ENCODE data around the gene TRIM72.
"Not testable (repeated sequence)": the region's sequence is repeated elsewhere in the genome, so short reads cannot be mapped to it uniquely, and the experiment has no call there.

TRIM72 gene

DNA sequence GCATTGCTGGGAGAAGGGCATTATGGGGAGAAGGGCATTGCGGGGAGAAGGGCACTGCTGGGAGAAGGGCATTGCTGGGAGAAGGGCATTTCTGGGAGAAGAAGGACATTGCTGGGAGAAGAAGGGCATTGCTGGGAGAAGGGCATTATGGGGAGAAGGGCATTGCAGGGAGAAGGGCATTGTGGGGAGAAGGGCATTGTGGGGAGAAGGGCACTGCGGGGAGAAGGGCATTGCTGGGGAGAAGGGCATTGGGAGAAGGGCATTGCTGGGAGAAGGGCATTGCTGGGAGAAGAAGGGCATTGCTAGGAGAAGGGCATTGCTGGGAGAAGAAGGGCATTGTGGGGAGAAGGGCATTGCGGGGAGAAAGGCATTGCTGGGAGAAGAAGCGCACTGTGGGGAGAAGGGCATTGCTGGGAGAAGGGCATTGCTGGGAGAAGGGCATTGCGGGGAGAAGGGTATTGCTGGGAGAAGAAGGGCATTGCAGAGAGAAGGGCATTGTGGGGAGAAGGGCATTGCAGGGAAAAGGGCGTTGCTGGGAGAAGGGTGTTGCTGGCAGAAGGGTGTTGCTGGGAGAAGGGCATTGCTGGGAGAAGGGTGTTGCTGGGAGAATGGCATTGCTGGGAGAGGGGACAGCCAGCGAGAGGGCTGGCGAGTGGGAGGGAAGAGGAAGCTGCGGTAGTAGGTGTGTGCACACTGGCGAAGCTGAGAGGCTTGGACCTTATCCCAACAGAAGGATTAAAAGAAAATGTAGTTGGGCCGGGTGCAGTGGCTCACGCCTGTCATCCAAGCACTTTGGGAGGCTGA is 7.6 kb downstream of the TRIM72 start:
- no peaks in the 10 kb centered on the region for H3K36me3 ChIP-seq (ENCODE audit: control insufficient read depth, low read depth, low read length)
- H3K27ac ChIP-seq (ENCODE audit: low read length), result no peak overlapping the region
- H3K9ac ChIP-seq (ENCODE audit: low read length), result no peak overlapping the region
- H3K9me3 ChIP-seq (ENCODE audit: control insufficient read depth, low read depth, low read length), result no peaks in the 10 kb centered on the region
- H3K4me1 ChIP-seq (ENCODE audit: control insufficient read depth, low read depth, low read length), result peaks cover 4% of the 10 kb centered on the region
- H3K27me3 ChIP-seq (ENCODE audit: control insufficient read depth, insufficient read depth, low read length), result peaks cover 15% of the 10 kb centered on the region
- H3K4me3 ChIP-seq (ENCODE audit: low read length), result no peak overlapping the region

DNA sequence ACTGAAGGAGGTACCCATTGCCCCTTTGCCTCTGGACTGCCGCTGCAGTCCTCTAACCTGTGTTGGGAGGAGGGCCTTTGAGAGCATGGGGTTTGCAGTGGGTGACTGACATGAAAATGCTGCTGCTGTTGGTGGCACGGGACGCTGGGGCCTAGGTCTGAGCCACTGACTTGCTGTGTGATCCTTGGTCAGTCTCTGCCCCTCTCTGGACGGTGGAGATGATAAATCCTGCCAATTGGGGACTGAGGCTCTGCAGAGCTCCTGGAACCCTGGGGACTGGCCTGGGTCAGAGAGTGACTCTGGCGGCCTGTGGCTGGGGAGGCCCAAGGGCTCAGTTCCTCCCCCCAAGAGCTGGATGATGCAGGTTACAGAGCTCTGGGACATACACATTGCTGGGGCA is 9.1 kb downstream of the TRIM72 start:
- no peaks in the 10 kb centered on the region for H3K36me3 ChIP-seq (ENCODE audit: control insufficient read depth, low read depth, low read length)
- no peaks in the 10 kb centered on the region for H3K4me1 ChIP-seq (ENCODE audit: control insufficient read depth, low read depth, low read length)
- H3K4me3 ChIP-seq (ENCODE audit: low read length), result no peak overlapping the region
- no peaks in the 10 kb centered on the region for H3K27me3 ChIP-seq (ENCODE audit: control insufficient read depth, insufficient read depth, low read length)
- no peak overlapping the region for H3K9ac ChIP-seq (ENCODE audit: low read length)
- H3K27ac ChIP-seq (ENCODE audit: low read length), result no peak overlapping the region
- no peaks in the 10 kb centered on the region for H3K9me3 ChIP-seq (ENCODE audit: control insufficient read depth, low read depth, low read length)

- Histone ChIP-seq H3K9ac (ENCODE audit: low read length) (no peak overlapping the region), H3K36me3 (ENCODE audit: control insufficient read depth, low read depth, low read length) (no peaks in the 10 kb centered on the region), H3K27ac (ENCODE audit: low read length) (no peak overlapping the region), H3K9me3 (ENCODE audit: control insufficient read depth, low read depth, low read length) (no peaks in the 10 kb centered on the region), H3K27me3 (ENCODE audit: control insufficient read depth, insufficient read depth, low read length) (no peaks in the 10 kb centered on the region), H3K4me3 (ENCODE audit: low read length) (no peak overlapping the region), H3K4me1 (ENCODE audit: control insufficient read depth, low read depth, low read length) (no peaks in the 10 kb centered on the region)
Observed at GRCh38 chr16:31224092-31224955, 10.4 kb downstream of the TRIM72 start.

DNA sequence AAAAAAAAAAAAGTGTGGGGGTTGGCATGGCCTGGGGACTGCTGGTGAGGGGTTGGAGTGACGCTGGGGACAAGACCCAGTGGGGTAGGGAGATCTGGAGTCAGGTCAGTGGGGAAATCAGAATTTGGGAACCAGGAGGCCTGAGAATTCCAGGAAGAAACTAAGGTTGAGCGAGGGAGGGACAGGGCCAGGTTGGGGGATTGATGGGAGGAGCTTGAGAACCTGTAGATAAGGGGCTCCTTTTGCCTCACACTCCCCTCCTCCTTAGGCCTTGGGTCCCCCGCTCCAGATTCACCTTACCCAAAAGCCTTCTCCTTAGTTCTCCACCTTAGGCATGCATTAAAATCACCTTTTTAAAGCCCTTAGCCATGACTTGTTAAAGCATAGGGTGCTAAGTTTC is 11.3 kb downstream of the TRIM72 start:
- H3K9ac ChIP-seq (ENCODE audit: low read length), result no peak overlapping the region
- H3K4me1 ChIP-seq (ENCODE audit: control insufficient read depth, low read depth, low read length), result no peaks in the 10 kb centered on the region
- no peaks in the 10 kb centered on the region for H3K27me3 ChIP-seq (ENCODE audit: control insufficient read depth, insufficient read depth, low read length)
- no peaks in the 10 kb centered on the region for H3K9me3 ChIP-seq (ENCODE audit: control insufficient read depth, low read depth, low read length)
- H3K4me3 ChIP-seq (ENCODE audit: low read length), result no peak overlapping the region
- no peaks in the 10 kb centered on the region for H3K36me3 ChIP-seq (ENCODE audit: control insufficient read depth, low read depth, low read length)
- no peak overlapping the region for H3K27ac ChIP-seq (ENCODE audit: low read length)

GRCh38 chr16:31228206-31228605 is 14.3 kb downstream of the TRIM72 start:
- Histone ChIP-seq H3K36me3 (ENCODE audit: control insufficient read depth, low read depth, low read length) (no peaks in the 10 kb centered on the region), H3K9me3 (ENCODE audit: control insufficient read depth, low read depth, low read length) (no peaks in the 10 kb centered on the region), H3K27me3 (ENCODE audit: control insufficient read depth, insufficient read depth, low read length) (no peaks in the 10 kb centered on the region), H3K9ac (ENCODE audit: low read length) (no peak overlapping the region), H3K4me1 (ENCODE audit: control insufficient read depth, low read depth, low read length) (no peaks in the 10 kb centered on the region), H3K4me3 (ENCODE audit: low read length) (no peak overlapping the region), H3K27ac (ENCODE audit: low read length) (no peak overlapping the region)

DNA sequence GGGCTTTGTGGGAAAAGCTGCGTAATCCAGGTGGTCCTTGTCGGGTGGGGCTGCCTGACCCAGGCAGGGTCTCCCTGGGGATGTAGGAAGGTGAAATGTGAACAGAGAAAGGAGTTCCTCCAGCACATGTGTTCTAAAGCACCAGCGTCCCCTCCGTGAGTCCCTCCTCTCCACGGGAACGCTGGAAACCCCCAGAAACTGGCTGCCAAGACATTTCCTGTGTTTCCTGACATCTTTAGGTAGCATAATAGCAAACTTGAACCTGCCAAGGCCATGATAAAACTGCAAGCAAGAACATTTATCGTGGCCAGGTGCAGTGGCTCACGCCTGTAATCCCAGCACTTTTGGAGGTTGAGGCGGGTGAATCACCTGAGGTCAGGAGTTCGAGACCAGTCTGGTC is 15.6 kb downstream of the TRIM72 start:
- Histone ChIP-seq H3K27ac (ENCODE audit: low read length) (no peak overlapping the region), H3K36me3 (ENCODE audit: control insufficient read depth, low read depth, low read length) (no peaks in the 10 kb centered on the region), H3K4me3 (ENCODE audit: low read length) (no peak overlapping the region), H3K9me3 (ENCODE audit: control insufficient read depth, low read depth, low read length) (no peaks in the 10 kb centered on the region), H3K27me3 (ENCODE audit: control insufficient read depth, insufficient read depth, low read length) (no peaks in the 10 kb centered on the region), H3K9ac (ENCODE audit: low read length) (no peak overlapping the region), H3K4me1 (ENCODE audit: control insufficient read depth, low read depth, low read length) (no peaks in the 10 kb centered on the region)

- no peak overlapping the region for H3K4me3 ChIP-seq (ENCODE audit: low read length)
- H3K9me3 ChIP-seq (ENCODE audit: control insufficient read depth, low read depth, low read length), result no peaks in the 10 kb centered on the region
- no peaks in the 10 kb centered on the region for H3K4me1 ChIP-seq (ENCODE audit: control insufficient read depth, low read depth, low read length)
- H3K27ac ChIP-seq (ENCODE audit: low read length), result no peak overlapping the region
- no peaks in the 10 kb centered on the region for H3K36me3 ChIP-seq (ENCODE audit: control insufficient read depth, low read depth, low read length)
- no peaks in the 10 kb centered on the region for H3K27me3 ChIP-seq (ENCODE audit: control insufficient read depth, insufficient read depth, low read length)
- no peak overlapping the region for H3K9ac ChIP-seq (ENCODE audit: low read length)
Observed at GRCh38 chr16:31238041-31238440, 24.1 kb downstream of the TRIM72 start.

DNA sequence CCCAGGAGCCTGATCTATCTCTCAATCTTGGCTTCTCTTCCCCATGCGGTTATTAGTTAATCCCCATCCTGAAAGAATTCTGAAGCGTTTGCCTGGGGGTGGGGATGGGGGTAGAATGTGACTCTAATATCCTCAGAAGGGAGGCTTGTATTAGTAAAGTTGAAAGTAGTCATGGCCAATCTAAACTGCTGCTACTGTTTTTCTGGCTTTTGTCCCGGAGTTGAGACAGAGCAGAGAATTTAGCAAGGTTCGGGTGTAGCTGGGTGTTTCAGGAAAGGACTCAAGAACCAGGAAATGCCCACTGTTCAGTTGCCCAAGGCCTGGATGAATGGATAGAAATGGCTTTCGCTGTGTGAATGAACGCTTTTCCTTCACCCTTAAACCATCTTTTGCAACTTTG is 28.3 kb downstream of the TRIM72 start:
- H3K9ac ChIP-seq (ENCODE audit: low read length), result no peak overlapping the region
- H3K4me3 ChIP-seq (ENCODE audit: low read length), result no peak overlapping the region
- no peak overlapping the region for H3K27ac ChIP-seq (ENCODE audit: low read length)

DNA sequence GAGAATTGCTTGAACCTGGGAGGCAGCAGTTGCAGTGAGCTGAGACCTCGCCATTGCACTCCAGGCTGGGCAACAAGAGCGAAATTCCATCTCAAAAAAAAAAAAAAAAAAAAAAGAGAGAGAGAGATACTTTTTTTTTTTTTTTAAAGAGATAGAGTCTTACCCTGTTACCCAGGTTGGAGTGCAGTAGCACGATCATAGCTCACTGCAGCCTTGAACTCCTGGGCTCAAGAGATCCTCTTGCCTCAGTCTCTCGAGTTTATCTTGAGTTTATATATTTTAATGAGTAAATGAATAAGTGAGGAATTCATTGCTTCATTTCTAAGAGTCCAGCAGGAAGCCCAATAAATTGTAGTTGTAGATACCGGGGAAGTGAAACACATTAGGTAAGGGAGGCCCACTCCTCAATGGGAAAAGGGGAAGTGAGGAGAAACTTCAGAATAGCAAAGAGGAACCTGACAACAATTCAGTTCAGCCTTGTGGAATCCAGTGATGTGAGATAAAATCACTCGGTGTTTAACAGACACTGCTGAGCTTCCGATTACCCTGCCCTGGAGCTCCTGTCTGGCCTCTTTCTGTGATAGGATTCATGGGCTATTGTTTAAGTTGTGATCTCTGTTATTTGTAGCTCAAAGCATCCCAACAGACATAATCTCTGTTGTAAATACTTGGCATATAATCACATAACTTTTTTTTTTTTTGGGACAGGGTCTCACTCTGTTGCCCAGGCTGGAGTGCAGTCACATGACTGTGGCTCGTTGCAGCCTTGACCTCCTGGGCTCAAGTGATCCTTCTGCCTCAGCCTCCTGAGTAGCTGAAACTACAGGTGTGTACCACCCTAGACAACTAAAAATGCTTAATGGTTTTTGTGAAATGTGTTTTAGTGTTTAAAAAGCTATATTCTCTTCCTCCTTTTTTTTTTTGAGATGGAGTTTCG is 30.1 kb downstream of the TRIM72 start:
- no peak overlapping the region for H3K27ac ChIP-seq (ENCODE audit: low read length)
- H3K4me3 ChIP-seq (ENCODE audit: low read length), result no peak overlapping the region

More for the DNA sequence above, 28.3 kb downstream of the TRIM72 start:
- Histone ChIP-seq H3K4me1 (ENCODE audit: control insufficient read depth, low read depth, low read length) (no peaks in the 10 kb centered on the region), H3K9me3 (ENCODE audit: control insufficient read depth, low read depth, low read length) (no peaks in the 10 kb centered on the region), H3K36me3 (ENCODE audit: control insufficient read depth, low read depth, low read length) (no peaks in the 10 kb centered on the region), H3K27me3 (ENCODE audit: control insufficient read depth, insufficient read depth, low read length) (no peaks in the 10 kb centered on the region)

DNA sequence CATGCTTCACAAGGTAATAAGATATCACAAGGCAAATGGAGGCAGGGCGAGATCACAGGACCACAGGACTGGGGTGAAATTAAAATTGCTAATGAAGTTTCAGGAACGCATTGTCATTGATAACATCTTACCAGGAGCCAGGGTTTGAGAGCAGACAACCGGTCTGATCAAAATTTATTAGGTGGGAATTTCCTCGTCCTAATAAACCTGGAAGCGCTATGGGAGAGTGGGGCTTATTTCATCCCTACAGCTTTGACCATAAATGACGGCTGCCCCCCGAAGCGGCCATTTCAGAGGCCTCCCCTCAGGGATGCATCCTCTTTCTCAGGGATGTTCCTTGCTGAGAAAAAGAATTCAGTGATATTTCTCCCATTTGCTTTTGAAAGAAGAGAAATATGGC is 31.7 kb downstream of the TRIM72 start:
- not testable (repeated sequence) for H3K9me3 ChIP-seq (ENCODE audit: control insufficient read depth, low read depth, low read length); H3K4me3 ChIP-seq (ENCODE audit: low read length); H3K27me3 ChIP-seq (ENCODE audit: control insufficient read depth, insufficient read depth, low read length); H3K9ac ChIP-seq (ENCODE audit: low read length); H3K4me1 ChIP-seq (ENCODE audit: control insufficient read depth, low read depth, low read length); H3K36me3 ChIP-seq (ENCODE audit: control insufficient read depth, low read depth, low read length); H3K27ac ChIP-seq (ENCODE audit: low read length)

More for the DNA sequence above, 30.1 kb downstream of the TRIM72 start:
- H3K9ac ChIP-seq (ENCODE audit: low read length), result no peak overlapping the region
- H3K27me3 ChIP-seq (ENCODE audit: control insufficient read depth, insufficient read depth, low read length), result no peaks in the 10 kb centered on the region
- H3K36me3 ChIP-seq (ENCODE audit: control insufficient read depth, low read depth, low read length), result no peaks in the 10 kb centered on the region
- no peaks in the 10 kb centered on the region for H3K9me3 ChIP-seq (ENCODE audit: control insufficient read depth, low read depth, low read length)
- no peaks in the 10 kb centered on the region for H3K4me1 ChIP-seq (ENCODE audit: control insufficient read depth, low read depth, low read length)

DNA sequence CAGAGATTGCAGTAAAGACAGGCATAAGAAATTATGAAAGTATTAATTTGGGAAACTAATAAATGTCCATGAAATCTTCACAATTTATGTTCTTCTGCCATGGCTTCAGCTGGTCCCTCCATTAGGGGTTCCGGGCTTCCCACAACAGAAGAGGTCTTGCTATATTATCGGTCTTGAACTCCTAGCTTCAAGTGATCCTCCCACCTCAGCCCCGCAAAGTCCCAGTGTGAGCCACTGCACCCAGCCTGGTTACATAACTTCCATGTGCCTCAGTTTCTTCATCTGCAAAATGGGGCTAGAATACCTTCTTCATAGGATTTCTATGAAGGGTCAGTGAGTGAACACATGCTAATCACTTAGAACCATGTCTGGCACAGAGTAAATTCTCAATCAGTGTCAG is 32.4 kb downstream of the TRIM72 start:
- no peak overlapping the region for H3K9ac ChIP-seq (ENCODE audit: low read length)
- H3K36me3 ChIP-seq (ENCODE audit: control insufficient read depth, low read depth, low read length), result no peaks in the 10 kb centered on the region
- no peaks in the 10 kb centered on the region for H3K9me3 ChIP-seq (ENCODE audit: control insufficient read depth, low read depth, low read length)
- H3K27me3 ChIP-seq (ENCODE audit: control insufficient read depth, insufficient read depth, low read length), result no peaks in the 10 kb centered on the region
- H3K4me3 ChIP-seq (ENCODE audit: low read length), result no peak overlapping the region
- no peaks in the 10 kb centered on the region for H3K4me1 ChIP-seq (ENCODE audit: control insufficient read depth, low read depth, low read length)
- no peak overlapping the region for H3K27ac ChIP-seq (ENCODE audit: low read length)
